H1 (cell line): ENCODE results near the gene KRCC1. TPM values are rescaled to one million over a fixed set of nuclear protein-coding genes. Genes with fewer than 3 reads are reported as not detected.

ENCODE experiments used
- JUN ChIP-seq: IDR thresholded peaks from 2 replicates; pipeline ENCODE4 v1.6.1; 2011; ENCODE audit warnings: low read depth, mild to moderate bottlenecking, improper control_type of control experiment, low read length
- JUND ChIP-seq: IDR thresholded peaks from 2 replicates; pipeline ENCODE4 v1.6.1; 2011; ENCODE audit warnings: mild to moderate bottlenecking, improper control_type of control experiment, low read length
- KDM5A ChIP-seq: fragments of 200-600 bp; IDR thresholded peaks from 2 replicates; pipeline ENCODE4 v1.7.1; 2012; ENCODE audit warnings: mild to moderate bottlenecking, low read length, inconsistent platforms, mixed read lengths
- NANOG ChIP-seq: IDR thresholded peaks from 2 replicates; pipeline ENCODE4 v1.6.1; 2011; ENCODE audit warnings: low read length, low read depth, mild to moderate bottlenecking, inconsistent platforms; ENCODE audit not compliant: insufficient read depth, poor library complexity, severe bottlenecking
- POLR2A ChIP-seq, 2 experiments: IDR thresholded peaks; 1 replicate in 1 of 2; 2 replicates in 1 of 2; pipeline ENCODE4 v1.6.1; 2011; ENCODE audit warnings: low read depth in 2 of 2, low read length in 2 of 2, mild to moderate bottlenecking in 2 of 2; ENCODE audit errors: control extremely low read depth in 1 of 2
- RXRA ChIP-seq: IDR thresholded peaks from 2 replicates; pipeline ENCODE4 v1.6.1; 2011; ENCODE audit warnings: low read depth, mild to moderate bottlenecking, low read length, moderate library complexity; ENCODE audit not compliant: insufficient read depth
- polyA plus RNA-seq, 7 experiments: library from polyadenylated mRNA; depleted of rRNA in 3 of 7; stranded (reverse) in 5 of 7; unstranded in 2 of 7; fragments of >200 nt in 5 of 7; fragments of 200-250 nt in 2 of 7; gene quantifications; 1 replicate in 5 of 7; 2 replicates in 1 of 7; 4 replicates in 1 of 7; pipeline versions ENCODE4 v1.2.1 to v1.2.3, GENCODE V29; 2011 to 2013; ENCODE audit warnings: missing spikeins in 2 of 7, mixed read lengths in 2 of 7
- total RNA-seq: library from RNA; stranded (reverse); fragmentation: NEBNext Ultra II Directional; extraction: Animal tissue kit (Norgen Biotek cat#: 25700); gene quantifications from 2 replicates; pipeline ENCODE4 v1.2.1, GENCODE V29; 2021

KRCC1 gene
- total and polyA plus RNA-seq, 2 of the 8 experiments (the other 6 are each of a cell fraction or from before 2014, with no cell fraction given) = 5.1 to 8.5 TPM

DNA sequence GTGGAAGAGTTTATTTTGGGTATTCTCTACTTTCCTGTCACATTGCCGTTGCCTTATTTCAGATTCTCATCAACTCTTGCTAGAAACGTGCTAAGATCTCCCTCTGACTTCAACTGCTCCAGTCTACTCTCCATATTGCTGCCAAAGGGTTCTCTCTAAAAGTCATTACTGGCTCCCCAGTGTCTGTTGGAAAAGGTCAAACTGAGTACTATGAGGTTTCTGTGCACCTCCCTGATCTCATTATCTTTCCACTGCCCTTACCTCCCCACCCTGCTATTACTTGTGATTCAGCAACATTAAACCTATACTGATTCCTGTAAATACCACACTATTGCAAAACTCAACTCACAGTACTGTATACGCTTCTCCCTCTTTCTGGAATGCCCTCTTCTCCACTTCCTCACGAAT lies 1.9 kb upstream of the KRCC1 start (continued):
- TF ChIP-seq JUN (no peak), POLR2A (IDR thresholded peaks at IDR 0.05; ENCODE audit: control extremely low read depth in 1 of 2, low read depth in 2 of 2, low read length in 2 of 2) (no peak), RXRA (no peak), KDM5A (no peak), NANOG (no peak), JUND (no peak)
